K562 (cell line): ENCODE data around the gene SERINC3. TPM values are rescaled to one million over a fixed set of nuclear protein-coding genes. Genes with fewer than 3 reads are reported as not detected.

Experiments used
- ATAC-seq: fragments of 200-7000 bp; cut with Tn5 transposase; 3 replicates; pipeline ENCODE4 v1.9.1; 2020; ENCODE audit warnings: moderate library complexity
- BruUV-seq: library from RNA; stranded (reverse); fragments of 400-500 nt; replicated peaks from 2 replicates; lab custom pipeline; 2021; lab: Mats Ljungman, UMichigan
- CTCF ChIA-PET: fragments of 300-600 bp; formaldehyde crosslinking; extraction: SDS; loops from one replicate; lab custom pipeline; 2021; ENCODE audit warnings: low intra/inter-chr PET ratio; lab: Yijun Ruan, JAX
- POLR2A ChIA-PET: fragments of 300-600, 350-650 bp; sonication (Branson Sonifier 250); formaldehyde crosslinking; extraction: SDS; loops from one replicate; lab custom pipeline; 2021; ENCODE audit warnings: antibody characterized with exemption, inconsistent platforms; lab: Yijun Ruan, JAX
- DNase-seq, 4 experiments: peaks; one replicate each; pipeline versions ENCODE4 v3.0.0 to v3.0.0-alpha.2; 2011 to 2018; ENCODE audit warnings: low spot score in 3 of 4, mixed read lengths in 3 of 4; ENCODE audit errors: extremely low read depth in 1 of 4
- FAIRE-seq: peaks from 2 replicates; lab custom pipeline; 2011; peaks lifted over from hg19 to GRCh38; lab: Jason Lieb, UNC
- H2AFZ ChIP-seq: 2 replicates; pipeline ENCODE4 v1.6.0; 2011; ENCODE audit warnings: low read depth, low read length, control low read depth, inconsistent platforms
- H3K27ac ChIP-seq: fragments of 200-600 bp; 3 replicates; pipeline ENCODE4 v1.8.0; 2011; ENCODE audit warnings: low read depth, mild to moderate bottlenecking, control low read depth, inconsistent platforms, low read length, moderate library complexity, mixed read lengths; ENCODE audit errors: extremely low read depth
- H3K27me3 ChIP-seq, 2 experiments: fragments of 300-600 bp in 1 of 2; 2 replicates in 1 of 2; 3 replicates in 1 of 2; pipeline versions ENCODE4 v1.6.0 to v1.8.0; 2011; ENCODE audit warnings: inconsistent platforms in 2 of 2, low read length in 2 of 2, mild to moderate bottlenecking in 1 of 2, mixed read lengths in 1 of 2, moderate library complexity in 1 of 2; ENCODE audit not compliant: control insufficient read depth in 2 of 2, insufficient read depth in 2 of 2
- H3K36me3 ChIP-seq: fragments of 300-600 bp; 3 replicates; pipeline ENCODE4 v1.8.0; 2011; ENCODE audit warnings: mild to moderate bottlenecking, low read length, inconsistent platforms; ENCODE audit not compliant: control insufficient read depth, insufficient read depth
- H3K4me1 ChIP-seq, 2 experiments: fragments of 200-600 bp in 1 of 2; replicated peaks in 1 of 2; 2 replicates in 1 of 2; 3 replicates in 1 of 2; pipeline versions ENCODE4 v1.5.1 to v1.8.0; 2011; ENCODE audit warnings: inconsistent platforms in 2 of 2, low read length in 2 of 2, mild to moderate bottlenecking in 1 of 2, mixed read lengths in 1 of 2, moderate library complexity in 1 of 2; ENCODE audit not compliant: control insufficient read depth in 2 of 2, insufficient read depth in 2 of 2
- H3K4me2 ChIP-seq: 2 replicates; pipeline ENCODE4 v1.6.1; 2011; ENCODE audit warnings: low read length, control low read depth, inconsistent platforms, mixed read lengths; ENCODE audit not compliant: insufficient read depth
- H3K4me3 ChIP-seq: fragments of 200-600 bp; sonication (generic), shearing (Covaris generic); 2 replicates; pipeline ENCODE4 v1.5.1; 2016; ENCODE audit warnings: control low read depth, inconsistent platforms
- H3K79me2 ChIP-seq: fragments of 200-600 bp; 3 replicates; pipeline ENCODE4 v1.8.0; 2011; ENCODE audit warnings: low read length, inconsistent platforms; ENCODE audit not compliant: control insufficient read depth, insufficient read depth
- H3K9ac ChIP-seq, 2 experiments: 2 replicates each; pipeline versions ENCODE4 v1.6.0 to v1.6.1; 2011; ENCODE audit warnings: low read depth in 2 of 2, low read length in 2 of 2, control low read depth in 1 of 2, inconsistent platforms in 1 of 2, mild to moderate bottlenecking in 1 of 2, mixed read lengths in 1 of 2; ENCODE audit not compliant: insufficient read depth in 1 of 2
- H3K9me1 ChIP-seq: one replicate; pipeline ENCODE4 v1.6.0; 2011; ENCODE audit warnings: inconsistent platforms, mild to moderate bottlenecking, low read length, moderate library complexity; ENCODE audit not compliant: control insufficient read depth, insufficient read depth
- H3K9me3 ChIP-seq: replicated peaks from 2 replicates; pipeline ENCODE4 v1.5.1; 2011; ENCODE audit warnings: low read depth, low read length, inconsistent platforms; ENCODE audit not compliant: control insufficient read depth, insufficient read depth
- H4K20me1 ChIP-seq: replicated peaks from 2 replicates; pipeline ENCODE4 v1.6.1; 2011; ENCODE audit warnings: low read length, inconsistent platforms, mixed read lengths; ENCODE audit not compliant: control insufficient read depth, insufficient read depth
- DIDO1 ChIP-seq: fragments of 450-650 bp; IDR thresholded peaks from 2 replicates; pipeline ENCODE4 v1.6.1; 2016; ENCODE audit warnings: low read depth, missing biosample characterization, missing genetic modification characterization
- EGR1 ChIP-seq: fragments of 450-650 bp; conservative IDR thresholded peaks from 2 replicates; pipeline ENCODE4 v1.6.1; 2017; ENCODE audit warnings: mild to moderate bottlenecking
- ESRRB ChIP-seq: fragments of 250-450 bp; sonication (Bioruptor Pico); IDR thresholded peaks from 2 replicates; pipeline ENCODE4 v1.5.0; 2020; ENCODE audit warnings: mild to moderate bottlenecking, moderate library complexity, borderline replicate concordance
- GATAD2A ChIP-seq: fragments of 450-650 bp; IDR thresholded peaks from 2 replicates; pipeline ENCODE4 v1.6.1; 2017
- KHSRP ChIP-seq: fragments of 450-650 bp; IDR thresholded peaks from 2 replicates; pipeline ENCODE4 v1.6.1; 2017
- MAFF ChIP-seq: IDR thresholded peaks from 2 replicates; pipeline ENCODE4 v1.6.1; 2012; ENCODE audit warnings: low read length, improper control_type of control experiment
- MEIS2 ChIP-seq: fragments of 450-650 bp; IDR thresholded peaks from 2 replicates; pipeline ENCODE4 v1.6.1; 2014; ENCODE audit warnings: mild to moderate bottlenecking; ENCODE audit not compliant: partially characterized antibody
- MXI1 ChIP-seq: IDR thresholded peaks from 2 replicates; pipeline ENCODE4 v1.6.1; 2011; ENCODE audit warnings: low read depth, mild to moderate bottlenecking, improper control_type of control experiment, low read length
- NFE2 ChIP-seq: IDR thresholded peaks from 2 replicates; pipeline ENCODE4 v1.6.1; 2014; ENCODE audit warnings: antibody characterized with exemption, low read depth
- NFXL1 ChIP-seq: fragments of 450-650 bp; formaldehyde crosslinking; IDR thresholded peaks from 2 replicates; pipeline ENCODE4 v1.4.0; 2021; ENCODE audit warnings: mild to moderate bottlenecking
- NRF1 ChIP-seq, 2 experiments: fragments of 450-650 bp; IDR thresholded peaks in 1 of 2; conservative IDR thresholded peaks in 1 of 2; 2 replicates each; pipeline ENCODE4 v1.6.1; 2014; ENCODE audit warnings: mild to moderate bottlenecking in 2 of 2
- OTX1 ChIP-seq: fragments of 450-650 bp; formaldehyde crosslinking; IDR thresholded peaks from 2 replicates; pipeline ENCODE4 v1.4.0; 2022; ENCODE audit warnings: mild to moderate bottlenecking
- RBFOX2 ChIP-seq: fragments of 200-400 bp; formaldehyde crosslinking; IDR thresholded peaks from 2 replicates; pipeline ENCODE4 v1.6.1; 2017; ENCODE audit warnings: low read depth, mild to moderate bottlenecking, low read length, moderate library complexity
- SNRNP70 ChIP-seq: fragments of 200-400 bp; formaldehyde crosslinking; optimal IDR thresholded peaks from 2 replicates; pipeline ENCODE3; 2017; ENCODE audit warnings: low read depth, low read length
- SREBF2 ChIP-seq: sonication (generic); formaldehyde crosslinking; IDR thresholded peaks from 2 replicates; pipeline ENCODE4 v1.4.0; 2020; ENCODE audit warnings: mild to moderate bottlenecking, missing genetic modification reagents
- ZNF121 ChIP-seq: sonication (generic); formaldehyde crosslinking; conservative IDR thresholded peaks from 2 replicates; pipeline ENCODE4 v1.8.0; 2022; ENCODE audit warnings: missing genetic modification reagents
- ZNF584 ChIP-seq: fragments of 200-800 bp; sonication (Bioruptor generic); IDR thresholded peaks from 2 replicates; pipeline ENCODE4 v1.6.1; 2016; ENCODE audit warnings: low read depth, mild to moderate bottlenecking, missing genetic modification characterization, missing compliant biosample characterization
- WGBS: fragments of 100-300 bp; shearing (Covaris generic); methylation state at CpG from one replicate; pipeline ENCODE4 v1.1.6; 2016; ENCODE audit warnings: low coverage, mixed read lengths; ENCODE audit not compliant: insufficient coverage; ENCODE audit errors: missing lambda C conversion rate; 5-methylcytosine and 5-hydroxymethylcytosine counted together
- in situ Hi-C: fragments of 300-500 bp; cut with MboI; formaldehyde crosslinking; loops from 4 replicates; pipeline ENCODE4 v1.15.0; 2018; ENCODE audit warnings: inconsistent platforms, mixed read lengths
- intact Hi-C: fragments of 100-400 bp; cut with micrococcal nuclease; formaldehyde crosslinking; loops from 2 replicates; pipeline ENCODE4 v1.14.2; 2022
- polyA plus RNA-seq, 8 experiments: library from polyadenylated mRNA; depleted of rRNA in 4 of 8; stranded (reverse) in 5 of 8; unstranded in 3 of 8; fragments of >200 nt; fragmentation: Nextera tagmentation in 2 of 8; fragmentation: Illumina TruSeq in 1 of 8; extraction: Ambion mirVana in 2 of 8; extraction: Trizol in 1 of 8; gene quantifications; 2 replicates each; pipeline versions ENCODE4 v1.2.1 to v1.2.3, GENCODE V29; 2011 to 2014; ENCODE audit warnings: inconsistent platforms in 1 of 8, missing spikeins in 1 of 8
- total RNA-seq, 7 experiments: library from RNA; depleted of rRNA in 6 of 7; stranded (reverse); fragments of >200 nt in 6 of 7; fragmentation: Illumina TruSeq in 2 of 7; extraction: Trizol in 2 of 7; gene quantifications; 2 replicates each; pipeline versions ENCODE4 v1.2.1 to v1.2.3, GENCODE V29; 2011 to 2021; ENCODE audit warnings: low replicate concordance in 1 of 7
- TF ChIP-seq, protein P1 (sequence below): sonication (generic); formaldehyde crosslinking; IDR thresholded peaks from 2 replicates; pipeline ENCODE4 v1.8.0; 2022; ENCODE audit warnings: missing genetic modification reagents, mild to moderate bottlenecking, borderline replicate concordance
- TF ChIP-seq, protein P2 (sequence below): fragments of 250-450 bp; sonication (Bioruptor Pico); IDR thresholded peaks from 2 replicates; pipeline ENCODE4 v1.4.0; 2020; ENCODE audit warnings: mild to moderate bottlenecking, moderate library complexity, borderline replicate concordance
- TF ChIP-seq, protein P3 (sequence below), 2 experiments: fragments of 450-650 bp; conservative IDR thresholded peaks; 2 replicates each; pipeline ENCODE4 v1.6.1; 2017; ENCODE audit warnings: mild to moderate bottlenecking in 2 of 2, moderate library complexity in 2 of 2

Gene SERINC3
- total and polyA plus RNA-seq, 9 of the 15 experiments (the other 6 are each of a cell fraction or from before 2014, with no cell fraction given), result 24.7 to 107 (median 48.8) TPM

DNA sequence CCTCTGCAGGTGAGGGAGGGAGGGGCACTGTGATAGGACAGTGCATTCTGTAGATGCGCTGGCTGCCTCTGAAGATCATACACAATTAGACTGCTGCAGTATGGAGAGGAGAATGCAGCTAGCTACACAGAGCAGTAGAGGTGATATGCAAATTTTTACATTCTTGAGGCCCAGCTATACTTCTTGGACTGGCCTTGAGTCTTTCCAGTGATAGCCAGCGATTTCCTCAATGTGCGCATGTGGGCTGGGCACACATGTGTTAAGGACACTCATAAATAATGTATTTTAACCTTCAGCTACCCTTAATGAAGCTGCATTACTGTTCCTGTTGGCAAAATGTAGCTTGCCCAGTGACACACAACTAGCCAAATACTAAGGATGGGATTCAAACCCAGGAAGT is 27.2 kb downstream of the SERINC3 start (continued):
- no peak for TF ChIP-seq ZNF584 (CRISPR knock-in tag)
- TF ChIP-seq ESRRB, result no peak
- no peak for TF ChIP-seq KHSRP
- TF ChIP-seq MEIS2, result no peak
- no peak for TF ChIP-seq DIDO1 (tag)
- TF ChIP-seq, protein P1, sequence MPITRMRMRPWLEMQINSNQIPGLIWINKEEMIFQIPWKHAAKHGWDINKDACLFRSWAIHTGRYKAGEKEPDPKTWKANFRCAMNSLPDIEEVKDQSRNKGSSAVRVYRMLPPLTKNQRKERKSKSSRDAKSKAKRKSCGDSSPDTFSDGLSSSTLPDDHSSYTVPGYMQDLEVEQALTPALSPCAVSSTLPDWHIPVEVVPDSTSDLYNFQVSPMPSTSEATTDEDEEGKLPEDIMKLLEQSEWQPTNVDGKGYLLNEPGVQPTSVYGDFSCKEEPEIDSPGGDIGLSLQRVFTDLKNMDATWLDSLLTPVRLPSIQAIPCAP, result no peak

DNA sequence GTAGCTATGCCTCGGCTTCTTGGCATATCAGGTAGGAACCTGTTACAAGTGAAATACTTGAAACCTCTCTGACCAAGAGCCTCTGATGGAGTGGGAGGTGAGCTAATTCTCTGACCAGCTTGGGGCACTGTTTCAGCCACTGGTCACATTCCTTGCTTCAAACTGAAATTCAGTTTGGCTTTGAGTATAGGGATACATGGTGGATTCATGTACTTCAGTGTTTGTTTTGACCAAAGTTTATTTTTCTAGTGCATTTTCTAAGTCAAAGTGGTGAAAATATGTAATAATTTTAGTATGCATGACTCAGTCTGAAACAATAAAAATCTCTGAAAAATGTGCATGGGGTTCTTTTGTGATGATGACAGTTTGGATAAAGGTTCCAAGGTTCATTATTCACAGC is 27.6 kb downstream of the SERINC3 start:
- Histone ChIP-seq H3K27ac (no peak overlapping the region), H2AFZ (no peak overlapping the region), H3K4me2 (no peak overlapping the region), H3K79me2 (no peaks in the 10 kb centered on the region), H3K9me1 (no peaks in the 10 kb centered on the region), H3K9ac (no peak overlapping the region), H3K27me3 (no peaks in the 10 kb centered on the region), H4K20me1 (peaks cover 3% of the 10 kb centered on the region; the same call in 1 of the 2 replicates), H3K4me3 (no peak overlapping the region), H3K4me1 (no peaks in the 10 kb centered on the region; a peak in 2 of 5 replicates), H3K9me3 (no peaks in the 10 kb centered on the region), H3K36me3 (peaks cover 83% of the 10 kb centered on the region)
- ChIA-PET POLR2A (interaction anchor here (1.0 to 2.6 kb wide), 2 partner anchors 10 to 14 kb away, joined by 3 to 14 read pairs; no protein-coding TSS in a partner anchor), CTCF (no interaction called here)
- BruUV-seq, result no TSS peak
- no peak for FAIRE-seq
- DNase-seq, result no peak
- intact Hi-C loops (no loop called here), in situ Hi-C loops (no loop called here)
- no peak for ATAC-seq
- TF ChIP-seq EGR1 (no peak), MAFF (no peak), OTX1 (CRISPR knock-in tag) (no peak), MXI1 (no peak), SNRNP70 (no peak), NRF1 (conservative IDR thresholded peaks at IDR 0.05 in 1 of 2, IDR thresholded peaks at IDR 0.05 in 1 of 2) (no peak), SREBF2 (CRISPR knock-in tag) (no peak), ZNF121 (CRISPR knock-in tag) (no peak), NFE2 (no peak), RBFOX2 (no peak), GATAD2A (no peak), NFXL1 (no peak)
- TF ChIP-seq, protein P2, sequence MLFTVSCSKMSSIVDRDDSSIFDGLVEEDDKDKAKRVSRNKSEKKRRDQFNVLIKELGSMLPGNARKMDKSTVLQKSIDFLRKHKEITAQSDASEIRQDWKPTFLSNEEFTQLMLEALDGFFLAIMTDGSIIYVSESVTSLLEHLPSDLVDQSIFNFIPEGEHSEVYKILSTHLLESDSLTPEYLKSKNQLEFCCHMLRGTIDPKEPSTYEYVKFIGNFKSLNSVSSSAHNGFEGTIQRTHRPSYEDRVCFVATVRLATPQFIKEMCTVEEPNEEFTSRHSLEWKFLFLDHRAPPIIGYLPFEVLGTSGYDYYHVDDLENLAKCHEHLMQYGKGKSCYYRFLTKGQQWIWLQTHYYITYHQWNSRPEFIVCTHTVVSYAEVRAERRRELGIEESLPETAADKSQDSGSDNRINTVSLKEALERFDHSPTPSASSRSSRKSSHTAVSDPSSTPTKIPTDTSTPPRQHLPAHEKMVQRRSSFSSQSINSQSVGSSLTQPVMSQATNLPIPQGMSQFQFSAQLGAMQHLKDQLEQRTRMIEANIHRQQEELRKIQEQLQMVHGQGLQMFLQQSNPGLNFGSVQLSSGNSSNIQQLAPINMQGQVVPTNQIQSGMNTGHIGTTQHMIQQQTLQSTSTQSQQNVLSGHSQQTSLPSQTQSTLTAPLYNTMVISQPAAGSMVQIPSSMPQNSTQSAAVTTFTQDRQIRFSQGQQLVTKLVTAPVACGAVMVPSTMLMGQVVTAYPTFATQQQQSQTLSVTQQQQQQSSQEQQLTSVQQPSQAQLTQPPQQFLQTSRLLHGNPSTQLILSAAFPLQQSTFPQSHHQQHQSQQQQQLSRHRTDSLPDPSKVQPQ, result no peak
- TF ChIP-seq, protein P3, sequence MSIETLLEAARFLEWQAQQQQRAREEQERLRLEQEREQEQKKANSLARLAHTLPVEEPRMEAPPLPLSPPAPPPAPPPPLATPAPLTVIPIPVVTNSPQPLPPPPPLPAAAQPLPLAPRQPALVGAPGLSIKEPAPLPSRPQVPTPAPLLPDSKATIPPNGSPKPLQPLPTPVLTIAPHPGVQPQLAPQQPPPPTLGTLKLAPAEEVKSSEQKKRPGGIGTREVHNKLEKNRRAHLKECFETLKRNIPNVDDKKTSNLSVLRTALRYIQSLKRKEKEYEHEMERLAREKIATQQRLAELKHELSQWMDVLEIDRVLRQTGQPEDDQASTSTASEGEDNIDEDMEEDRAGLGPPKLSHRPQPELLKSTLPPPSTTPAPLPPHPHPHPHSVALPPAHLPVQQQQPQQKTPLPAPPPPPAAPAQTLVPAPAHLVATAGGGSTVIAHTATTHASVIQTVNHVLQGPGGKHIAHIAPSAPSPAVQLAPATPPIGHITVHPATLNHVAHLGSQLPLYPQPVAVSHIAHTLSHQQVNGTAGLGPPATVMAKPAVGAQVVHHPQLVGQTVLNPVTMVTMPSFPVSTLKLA (conservative IDR thresholded peaks at IDR 0.05), result no peak
- WGBS, result 86% methylated on average over 1 of the region's 1 CpG
